WERI-Rb-1 (cell line): Measurements from ENCODE around the gene SOBP.

Experiments
- DNase-seq: peaks from one replicate; pipeline ENCODE4 v3.0.0-alpha.2; 2020
- H3K27ac ChIP-seq: fragments of 250-450 bp; sonication (Bioruptor Pico); 2 replicates; pipeline ENCODE4 v1.5.1; 2020; ENCODE audit warnings: mild to moderate bottlenecking, moderate library complexity
- H3K27me3 ChIP-seq: fragments of 250-450 bp; sonication (Bioruptor Pico); 2 replicates; pipeline ENCODE4 v1.5.1; 2021; ENCODE audit warnings: mild to moderate bottlenecking, low read depth, moderate library complexity; ENCODE audit not compliant: insufficient read depth, severe bottlenecking
- H3K36me3 ChIP-seq: fragments of 250-450 bp; sonication (Bioruptor Pico); 2 replicates; pipeline ENCODE4 v1.5.1; 2020; ENCODE audit warnings: mild to moderate bottlenecking, moderate library complexity
- H3K4me3 ChIP-seq: 2 replicates; pipeline ENCODE4 v1.5.1; 2011; ENCODE audit warnings: low read depth, mild to moderate bottlenecking, control low read depth, low read length
- H3K9me3 ChIP-seq: fragments of 250-450 bp; sonication (Bioruptor Pico); 2 replicates; pipeline ENCODE4 v1.5.1; 2021; ENCODE audit warnings: mild to moderate bottlenecking, moderate library complexity; ENCODE audit not compliant: severe bottlenecking
- TF ChIP-seq, protein P1 (sequence below): IDR thresholded peaks from 2 replicates; pipeline ENCODE4 v1.5.1; 2011; ENCODE audit warnings: low read depth, mild to moderate bottlenecking, control low read depth, inconsistent platforms, low read length

Gene SOBP

DNA sequence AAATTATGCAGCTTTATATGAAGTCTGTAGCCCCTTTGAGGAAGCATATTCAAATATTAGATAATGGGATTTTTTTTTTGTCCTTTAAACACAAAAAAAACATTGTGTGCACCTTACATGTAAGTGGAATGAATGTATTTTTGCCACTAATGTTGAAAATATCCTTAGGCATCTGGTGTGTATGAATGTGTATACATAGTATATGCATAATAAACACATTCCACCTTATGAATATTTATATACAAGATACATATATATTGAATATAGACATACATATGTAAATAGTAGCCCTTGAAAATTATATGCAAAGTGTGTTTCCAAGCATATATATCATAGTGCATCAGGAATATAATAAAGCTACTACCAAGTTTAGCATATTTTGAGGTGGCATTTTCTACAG, 94.8 kb downstream of the SOBP start:
- H3K36me3 ChIP-seq: no peaks in the 10 kb centered on the region
- H3K27ac ChIP-seq: no peak overlapping the region
- H3K9me3 ChIP-seq: no peaks in the 10 kb centered on the region
- no peaks in the 10 kb centered on the region for H3K27me3 ChIP-seq
- no peak for DNase-seq
- TF ChIP-seq, protein P1, sequence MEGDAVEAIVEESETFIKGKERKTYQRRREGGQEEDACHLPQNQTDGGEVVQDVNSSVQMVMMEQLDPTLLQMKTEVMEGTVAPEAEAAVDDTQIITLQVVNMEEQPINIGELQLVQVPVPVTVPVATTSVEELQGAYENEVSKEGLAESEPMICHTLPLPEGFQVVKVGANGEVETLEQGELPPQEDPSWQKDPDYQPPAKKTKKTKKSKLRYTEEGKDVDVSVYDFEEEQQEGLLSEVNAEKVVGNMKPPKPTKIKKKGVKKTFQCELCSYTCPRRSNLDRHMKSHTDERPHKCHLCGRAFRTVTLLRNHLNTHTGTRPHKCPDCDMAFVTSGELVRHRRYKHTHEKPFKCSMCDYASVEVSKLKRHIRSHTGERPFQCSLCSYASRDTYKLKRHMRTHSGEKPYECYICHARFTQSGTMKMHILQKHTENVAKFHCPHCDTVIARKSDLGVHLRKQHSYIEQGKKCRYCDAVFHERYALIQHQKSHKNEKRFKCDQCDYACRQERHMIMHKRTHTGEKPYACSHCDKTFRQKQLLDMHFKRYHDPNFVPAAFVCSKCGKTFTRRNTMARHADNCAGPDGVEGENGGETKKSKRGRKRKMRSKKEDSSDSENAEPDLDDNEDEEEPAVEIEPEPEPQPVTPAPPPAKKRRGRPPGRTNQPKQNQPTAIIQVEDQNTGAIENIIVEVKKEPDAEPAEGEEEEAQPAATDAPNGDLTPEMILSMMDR: no peak
- H3K4me3 ChIP-seq: no peak overlapping the region

DNA sequence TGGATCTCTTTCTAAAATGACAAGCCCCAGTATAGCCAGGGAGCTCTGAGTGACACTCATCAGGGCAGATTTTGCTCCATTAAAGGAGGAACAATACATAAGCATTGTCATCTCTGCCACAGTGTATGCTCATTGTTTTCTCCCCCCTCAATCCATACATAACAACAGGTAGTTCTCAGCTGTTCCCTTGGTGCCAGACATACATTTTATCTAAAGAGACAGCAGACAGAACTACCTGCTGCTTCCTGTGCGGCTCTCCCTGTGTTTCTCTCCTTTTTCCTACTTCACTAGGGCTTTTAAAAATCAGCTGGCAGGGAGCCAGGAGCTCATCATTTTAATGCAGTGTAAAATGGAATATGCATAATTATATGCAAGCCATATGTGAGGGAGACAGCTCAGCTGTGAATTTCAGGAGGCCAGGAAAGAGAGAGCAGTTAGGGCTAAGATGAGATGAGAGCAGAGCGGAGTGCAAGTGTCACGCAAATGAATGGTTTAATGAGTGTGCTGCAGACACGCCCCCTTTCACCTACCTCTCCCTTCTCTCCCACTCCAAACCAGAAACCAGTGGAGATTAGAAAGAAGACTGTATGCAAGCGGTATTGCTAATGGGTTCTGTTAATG, 96.0 kb downstream of the SOBP start:
- no peak overlapping the region for H3K27ac ChIP-seq
- TF ChIP-seq, protein P1: no peak
- no peak for DNase-seq
- H3K9me3 ChIP-seq: no peaks in the 10 kb centered on the region
- H3K4me3 ChIP-seq: no peak overlapping the region
- H3K36me3 ChIP-seq: no peaks in the 10 kb centered on the region
- H3K27me3 ChIP-seq: no peaks in the 10 kb centered on the region

DNA sequence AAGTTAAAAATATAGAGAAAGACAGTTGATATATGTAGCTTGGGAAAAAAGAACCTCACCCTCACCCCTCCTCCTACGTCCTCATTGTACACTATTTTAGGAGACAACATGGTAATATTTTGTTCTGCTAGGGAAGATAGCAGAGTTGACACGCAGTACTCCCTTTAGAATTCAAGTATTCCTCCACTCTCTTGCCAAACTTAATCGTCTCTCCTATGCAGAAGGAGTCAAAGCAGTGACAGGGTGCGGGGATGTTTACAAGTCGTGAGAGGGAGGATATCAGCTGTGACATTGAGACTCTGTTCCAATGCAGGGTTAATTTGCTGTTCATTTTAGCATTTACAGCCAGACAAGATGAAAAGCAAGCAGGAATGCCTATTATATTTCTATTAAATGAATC, 97.5 kb downstream of the SOBP start:
- H3K27ac ChIP-seq: no peak overlapping the region
- H3K4me3 ChIP-seq: no peak overlapping the region
- no peaks in the 10 kb centered on the region for H3K27me3 ChIP-seq
- DNase-seq: no peak
- no peaks in the 10 kb centered on the region for H3K9me3 ChIP-seq
- no peaks in the 10 kb centered on the region for H3K36me3 ChIP-seq
- TF ChIP-seq, protein P1: no peak

DNA sequence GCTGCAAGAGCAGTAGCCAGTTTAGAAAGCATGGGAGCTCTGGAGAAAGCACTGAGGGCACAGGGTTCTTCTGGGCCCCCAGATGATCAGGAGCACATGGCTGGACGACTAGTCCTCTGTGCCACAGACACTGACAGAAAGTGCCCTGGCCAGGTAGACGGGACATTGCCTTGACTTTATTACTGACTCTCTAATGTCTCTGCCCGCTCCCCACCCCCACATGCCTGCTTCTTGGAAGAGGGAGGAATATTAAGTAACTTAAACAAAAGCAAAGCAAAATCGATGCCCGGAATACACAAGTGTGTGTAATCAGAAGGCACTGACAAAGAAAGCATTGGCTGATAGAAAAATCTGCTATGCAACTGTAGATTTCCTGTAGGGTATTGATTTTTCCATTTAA, 99.3 kb downstream of the SOBP start:
- Histone ChIP-seq H3K27me3 (no peaks in the 10 kb centered on the region), H3K4me3 (no peak overlapping the region), H3K36me3 (no peaks in the 10 kb centered on the region), H3K9me3 (no peaks in the 10 kb centered on the region), H3K27ac (no peak overlapping the region)
- TF ChIP-seq, protein P1: no peak
- DNase-seq: no peak

DNA sequence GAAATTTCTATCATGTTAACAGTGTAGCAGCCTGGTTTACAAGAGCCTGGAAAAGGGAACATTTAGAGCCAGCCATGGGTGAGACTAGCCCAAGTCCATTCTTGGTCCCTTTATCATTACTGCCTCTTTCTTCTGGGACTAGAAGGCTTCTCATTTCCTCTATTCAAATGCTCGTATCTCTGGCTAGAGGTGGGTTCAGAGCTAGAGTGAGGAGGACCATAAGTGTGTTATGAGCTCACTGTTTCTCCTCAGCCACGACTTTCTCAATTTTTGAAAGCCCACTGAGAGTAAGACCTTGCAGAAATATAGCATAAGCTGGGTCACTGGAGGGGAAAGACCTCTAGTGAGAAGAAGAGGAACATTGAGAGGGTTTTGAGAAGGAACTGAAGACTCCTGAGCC, 100.0 kb downstream of the SOBP start:
- Histone ChIP-seq H3K27me3 (no peaks in the 10 kb centered on the region), H3K4me3 (no peak overlapping the region), H3K9me3 (no peaks in the 10 kb centered on the region), H3K27ac (no peak overlapping the region), H3K36me3 (no peaks in the 10 kb centered on the region)
- TF ChIP-seq, protein P1: no peak
- DNase-seq: no peak

DNA sequence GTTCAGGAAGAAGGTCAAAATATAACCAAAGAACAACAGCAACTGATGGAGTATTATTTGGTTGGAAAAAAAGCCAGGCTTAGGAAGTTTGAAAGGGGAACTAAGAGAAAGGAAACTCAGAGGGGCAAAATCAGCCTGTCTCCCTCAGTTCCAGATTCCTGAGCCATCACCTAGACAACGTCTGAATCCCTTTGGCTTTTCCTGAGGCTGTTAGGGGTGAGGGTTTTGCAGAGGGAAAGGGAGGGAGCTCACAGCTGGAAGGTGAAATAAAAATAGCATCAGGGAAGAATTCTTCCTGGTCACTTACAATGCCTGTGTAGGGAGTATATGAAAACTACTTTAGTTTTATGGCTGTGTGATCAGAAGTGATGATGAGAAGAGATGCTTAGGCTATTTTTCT, 100.5 kb downstream of the SOBP start:
- no peaks in the 10 kb centered on the region for H3K36me3 ChIP-seq
- no peak overlapping the region for H3K27ac ChIP-seq
- no peak for DNase-seq
- TF ChIP-seq, protein P1: no peak
- H3K27me3 ChIP-seq: no peaks in the 10 kb centered on the region
- no peaks in the 10 kb centered on the region for H3K9me3 ChIP-seq
- H3K4me3 ChIP-seq: no peak overlapping the region
